ENCODE measurements around the gene NRDE2. TPM values are rescaled to one million over a fixed set of nuclear protein-coding genes. Genes with fewer than 3 reads are reported as not detected.

The NRDE2 gene
- total RNA-seq, 4 donors from 2014 or later = 6.3 to 15.4 (median 8.9) TPM

DNA sequence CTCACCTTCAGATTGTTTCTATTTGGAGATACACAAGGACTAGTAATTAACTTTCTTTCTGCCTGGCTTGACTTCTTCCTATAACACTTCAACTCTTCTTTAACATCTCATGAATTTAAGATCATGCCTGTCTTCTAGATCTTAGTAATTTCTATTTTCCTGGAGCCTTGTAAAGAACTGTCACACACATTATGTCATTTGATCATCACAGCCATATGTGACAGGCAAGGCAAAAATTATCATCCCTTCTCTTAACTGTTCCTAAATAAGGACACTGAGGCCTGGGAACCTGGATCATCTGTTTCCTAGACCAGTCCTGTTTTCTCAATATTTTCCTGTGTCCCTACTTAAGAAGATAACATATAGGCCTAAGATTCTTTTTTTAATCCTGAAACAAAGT, 27.2 kb downstream of the NRDE2 start:
- ATAC-seq (ENCODE audit: low FRiP score) (no peak), DNase-seq (ENCODE audit: low spot score) (no peak)
- TF ChIP-seq, protein P1, sequence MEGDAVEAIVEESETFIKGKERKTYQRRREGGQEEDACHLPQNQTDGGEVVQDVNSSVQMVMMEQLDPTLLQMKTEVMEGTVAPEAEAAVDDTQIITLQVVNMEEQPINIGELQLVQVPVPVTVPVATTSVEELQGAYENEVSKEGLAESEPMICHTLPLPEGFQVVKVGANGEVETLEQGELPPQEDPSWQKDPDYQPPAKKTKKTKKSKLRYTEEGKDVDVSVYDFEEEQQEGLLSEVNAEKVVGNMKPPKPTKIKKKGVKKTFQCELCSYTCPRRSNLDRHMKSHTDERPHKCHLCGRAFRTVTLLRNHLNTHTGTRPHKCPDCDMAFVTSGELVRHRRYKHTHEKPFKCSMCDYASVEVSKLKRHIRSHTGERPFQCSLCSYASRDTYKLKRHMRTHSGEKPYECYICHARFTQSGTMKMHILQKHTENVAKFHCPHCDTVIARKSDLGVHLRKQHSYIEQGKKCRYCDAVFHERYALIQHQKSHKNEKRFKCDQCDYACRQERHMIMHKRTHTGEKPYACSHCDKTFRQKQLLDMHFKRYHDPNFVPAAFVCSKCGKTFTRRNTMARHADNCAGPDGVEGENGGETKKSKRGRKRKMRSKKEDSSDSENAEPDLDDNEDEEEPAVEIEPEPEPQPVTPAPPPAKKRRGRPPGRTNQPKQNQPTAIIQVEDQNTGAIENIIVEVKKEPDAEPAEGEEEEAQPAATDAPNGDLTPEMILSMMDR (IDR thresholded peaks at IDR 0.05) = no peak

DNA sequence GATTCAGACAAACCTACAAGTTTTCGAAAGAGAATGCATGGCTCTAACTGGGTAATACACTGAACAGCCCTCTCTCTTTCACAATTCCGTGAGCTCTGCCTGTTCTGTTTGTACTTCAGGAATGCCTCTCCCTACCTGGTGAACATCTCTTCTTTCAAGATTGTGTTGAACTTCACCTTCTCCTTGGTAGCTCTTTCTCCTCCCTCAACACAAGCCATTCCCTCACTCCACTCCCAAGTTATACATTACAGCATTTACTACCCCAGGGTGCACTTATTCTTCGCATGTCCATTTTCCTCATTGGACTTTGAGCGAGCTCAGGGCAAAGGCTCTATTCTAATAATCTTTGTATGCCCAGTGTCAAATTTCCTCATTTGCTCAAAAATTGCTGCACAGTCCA, 28.3 kb downstream of the NRDE2 start:
- TF ChIP-seq, protein P1 (IDR thresholded peaks at IDR 0.05) = no peak
- no peak for DNase-seq (ENCODE audit: low spot score)
- no peak for ATAC-seq (ENCODE audit: low FRiP score)

GRCh38 chr14:90302529-90303303, 29.0 kb downstream of the NRDE2 start:
- TF ChIP-seq, protein P1 (IDR thresholded peaks at IDR 0.05) = no peak
- ATAC-seq (ENCODE audit: low FRiP score) (peak; percentile 46), DNase-seq (ENCODE audit: low spot score) (no peak)

- TF ChIP-seq, protein P1 (IDR thresholded peaks at IDR 0.05) = no peak
- DNase-seq (ENCODE audit: low spot score) = no peak
- peak; percentile 66 for ATAC-seq (ENCODE audit: low FRiP score)
Observed at GRCh38 chr14:90301668-90302090, 30.1 kb downstream of the NRDE2 start.

DNA sequence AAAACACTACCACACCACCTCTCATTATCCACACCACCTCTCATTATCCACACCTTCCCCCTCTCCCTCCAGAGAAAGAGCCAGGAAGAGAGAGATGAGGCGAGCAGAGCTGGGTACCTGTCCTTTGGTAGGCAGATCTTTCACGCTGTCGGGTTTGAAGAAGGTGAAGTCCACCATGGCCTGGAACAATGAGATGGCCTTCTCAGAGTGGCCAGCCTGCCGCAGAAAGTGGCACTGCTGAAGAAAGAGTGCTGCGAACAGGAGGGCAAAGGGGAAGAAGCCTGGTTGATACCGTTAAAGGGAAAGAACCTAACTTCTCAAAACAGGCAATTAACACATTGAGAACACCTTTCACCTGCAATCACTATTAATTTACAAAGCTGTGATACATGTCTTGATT, 30.6 kb downstream of the NRDE2 start:
- ATAC-seq (ENCODE audit: low FRiP score) = no peak
- TF ChIP-seq, protein P1 (IDR thresholded peaks at IDR 0.05) = no peak

DNA sequence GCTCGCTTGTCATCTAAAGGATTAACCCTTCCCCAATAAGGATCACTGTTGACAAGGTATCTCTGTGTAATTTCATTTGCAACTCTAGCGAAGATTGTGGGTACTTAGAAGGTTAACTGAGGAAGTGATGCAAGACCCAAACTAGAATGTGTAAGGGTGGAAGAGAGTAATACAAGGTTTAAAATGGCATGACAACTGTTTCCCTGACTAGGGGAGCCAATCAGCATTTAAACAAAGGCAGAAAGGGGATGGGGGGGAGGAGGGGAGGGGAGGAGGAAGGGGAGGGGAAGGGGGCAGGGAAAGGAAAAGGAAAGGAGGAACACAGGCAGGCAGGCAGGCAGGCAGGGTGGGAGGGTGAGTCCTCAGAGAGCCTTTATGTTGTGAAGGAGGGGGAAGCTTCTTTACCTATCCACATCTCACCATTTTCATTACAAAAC, 31.1 kb downstream of the NRDE2 start:
- ATAC-seq (ENCODE audit: low FRiP score) = no peak
- TF ChIP-seq, protein P1 (IDR thresholded peaks at IDR 0.05) = no peak
- no peak for DNase-seq (ENCODE audit: low spot score)

More for the DNA sequence above, 30.6 kb downstream of the NRDE2 start:
- no peak for DNase-seq (ENCODE audit: low spot score)

- DNase-seq (ENCODE audit: low spot score) (no peak), ATAC-seq (ENCODE audit: low FRiP score) (no peak)
- TF ChIP-seq, protein P1 (IDR thresholded peaks at IDR 0.05) = no peak
Observed at GRCh38 chr14:90299408-90299807, 32.3 kb downstream of the NRDE2 start.
